Measurements from ENCODE around the gene TLE6. TPM values are rescaled to one million over a fixed set of nuclear protein-coding genes. Genes with fewer than 3 reads are reported as not detected.

The TLE6 gene
- total and polyA plus RNA-seq, 10 of the 15 experiments (the other 5 are each of a cell fraction or from before 2014, with no cell fraction given) = 2.7 to 13.8 (median 6.4) TPM

GRCh38 chr19:2969104-2969504, 8.3 kb upstream of the TLE6 start:
- Histone ChIP-seq H3K27me3 (replicated peaks in 1 of 2; ENCODE audit: control insufficient read depth in 2 of 2, insufficient read depth in 2 of 2, low read length in 1 of 2) (no peaks in the 10 kb centered on the region; a peak in 1 of 4 replicates), H3K27ac (ENCODE audit: control insufficient read depth, insufficient read depth) (no peak overlapping the region), H3K9me3 (replicated peaks; ENCODE audit: control insufficient read depth, insufficient read depth, low read length) (no peaks in the 10 kb centered on the region), H3K79me2 (ENCODE audit: control insufficient read depth, insufficient read depth, low read length) (no peaks in the 10 kb centered on the region), H3K36me3 (ENCODE audit: control insufficient read depth in 2 of 2, insufficient read depth in 2 of 2, low read length in 1 of 2) (no peaks in the 10 kb centered on the region), H2AFZ (ENCODE audit: control insufficient read depth, low read depth, low read length) (no peak overlapping the region), H3K4me3 (no peak overlapping the region), H3K4me2 (ENCODE audit: control insufficient read depth, insufficient read depth) (no peak overlapping the region), H3K9ac (ENCODE audit: control insufficient read depth, insufficient read depth, low read length) (no peak overlapping the region), H4K20me1 (ENCODE audit: control insufficient read depth, insufficient read depth) (no peaks in the 10 kb centered on the region), H3K4me1 (ENCODE audit: control insufficient read depth, insufficient read depth, low read length) (peaks cover 4% of the 10 kb centered on the region; the same call in 1 of the 2 replicates)
- ChIA-PET RAD21 (ENCODE audit: unreplicated experiment) (no interaction called here), POLR2A (no interaction called here), CTCF (interaction anchor here (0.9 to 5.0 kb wide), 2 partner anchors 12 to 18 kb away, joined by 3 to 24 read pairs; no protein-coding TSS in a partner anchor), SMC1A (ENCODE audit: uncharacterized antibody, unreplicated experiment) (no interaction called here)
- intact Hi-C loops (cut with micrococcal nuclease; ENCODE audit: unreplicated experiment) (no loop called here), in situ Hi-C loops (cut with MboI) (no loop called here)
- FAIRE-seq (no peak), DNase-seq (ENCODE audit: low read depth, low spot score) (no peak), ATAC-seq (no peak)
- BruUV-seq (replicated peaks) = no TSS peak
- TF ChIP-seq BCL11A (IDR thresholded peaks at IDR 0.05; ENCODE audit: low read depth, low read length) = no peak
- no peak for TF ChIP-seq MLLT1 (IDR thresholded peaks at IDR 0.05)
- TF ChIP-seq SREBF1 (IDR thresholded peaks at IDR 0.05; ENCODE audit: low read length) = no peak
- TF ChIP-seq PAX5 (IDR thresholded peaks at IDR 0.05; ENCODE audit: borderline replicate concordance, low read depth, low read length) = no peak
- TF ChIP-seq STAT1 (conservative IDR thresholded peaks at IDR 0.05) = no peak
- TF ChIP-seq TCF3 (IDR thresholded peaks at IDR 0.05; ENCODE audit: borderline replicate concordance, insufficient read depth, low read depth, low read length) = no peak
- TF ChIP-seq ZBTB11 (CRISPR knock-in tag; IDR thresholded peaks at IDR 0.05) = no peak
- 73% methylated on average over 5 of the region's 5 CpGs for WGBS (ENCODE audit: insufficient coverage, insufficient replicate concordance, low lambda C conversion rate, missing lambda C conversion rate)

Data from GM12878 (cell line).